HEK293 (cell line): Measurements from ENCODE around the gene IFIH1.

ENCODE experiments used
- CTCF ChIA-PET: fragments of 350-600 bp; formaldehyde crosslinking; extraction: SDS; loops from one replicate; lab custom pipeline; 2021; ENCODE audit warnings: antibody characterized with exemption; lab: Yijun Ruan, JAX
- POLR2A ChIA-PET: fragments of 300-600 bp; formaldehyde crosslinking; extraction: SDS; loops from one replicate; lab custom pipeline; 2020; ENCODE audit warnings: antibody characterized with exemption, inconsistent platforms; lab: Yijun Ruan, JAX
- H3K27ac ChIP-seq: fragments of 200-500 bp; sonication (Bioruptor generic); 2 replicates; pipeline ENCODE4 v1.5.1; 2014; ENCODE audit warnings: low read depth, low read length, control low read depth, inconsistent platforms; ENCODE audit errors: extremely low read depth
- H3K36me3 ChIP-seq, 2 experiments: fragments of 200-500 bp in 1 of 2; sonication (Bioruptor generic) in 1 of 2; 1 replicate in 1 of 2; 2 replicates in 1 of 2; pipeline ENCODE4 v1.5.1; 2014 to 2017; ENCODE audit warnings: inconsistent platforms in 2 of 2, low read length in 2 of 2; ENCODE audit not compliant: control insufficient read depth in 2 of 2, insufficient read depth in 1 of 2
- H3K4me1 ChIP-seq: fragments of 200-500 bp; sonication (Bioruptor generic); 2 replicates; pipeline ENCODE4 v1.5.1; 2014; ENCODE audit warnings: mild to moderate bottlenecking, low read length, inconsistent platforms; ENCODE audit not compliant: control insufficient read depth, insufficient read depth
- H3K4me3 ChIP-seq: 2 replicates; pipeline ENCODE4 v1.5.1; 2011; ENCODE audit warnings: low read depth, mild to moderate bottlenecking, control low read depth, low read length, moderate library complexity
- H3K9me3 ChIP-seq: fragments of 200-500 bp; sonication (Bioruptor generic); 2 replicates; pipeline ENCODE4 v1.5.1; 2014; ENCODE audit warnings: low read depth, low read length, inconsistent platforms; ENCODE audit not compliant: control insufficient read depth, insufficient read depth
- GLIS2 ChIP-seq: fragments of 450-650 bp; formaldehyde crosslinking; IDR thresholded peaks from 2 replicates; pipeline ENCODE4 v1.5.1; 2016; ENCODE audit warnings: missing biosample characterization, missing genetic modification characterization
- KLF7 ChIP-seq: fragments of 450-650 bp; formaldehyde crosslinking; IDR thresholded peaks from 2 replicates; pipeline ENCODE4 v1.5.1; 2016; ENCODE audit warnings: missing biosample characterization, missing genetic modification characterization, borderline replicate concordance
- PRDM1 ChIP-seq: fragments of 450-650 bp; formaldehyde crosslinking; IDR thresholded peaks from 2 replicates; pipeline ENCODE4; 2016; ENCODE audit warnings: missing biosample characterization, missing genetic modification characterization
- PRDM4 ChIP-seq: fragments of 450-650 bp; formaldehyde crosslinking; IDR thresholded peaks from 2 replicates; pipeline ENCODE4 v1.5.1; 2017; ENCODE audit warnings: missing biosample characterization, missing genetic modification characterization
- ZBTB21 ChIP-seq: fragments of 450-650 bp; formaldehyde crosslinking; IDR thresholded peaks from 2 replicates; pipeline ENCODE4 v1.5.1; 2017; ENCODE audit warnings: missing biosample characterization, missing genetic modification characterization
- ZBTB6 ChIP-seq: fragments of 450-650 bp; formaldehyde crosslinking; IDR thresholded peaks from 2 replicates; pipeline ENCODE4 v1.5.1; 2017; ENCODE audit warnings: missing biosample characterization, missing genetic modification characterization
- ZNF10 ChIP-seq: fragments of 450-650 bp; formaldehyde crosslinking; IDR thresholded peaks from 2 replicates; pipeline ENCODE4 v1.5.1; 2017; ENCODE audit warnings: missing biosample characterization, missing genetic modification characterization
- ZNF2 ChIP-seq: fragments of 450-650 bp; formaldehyde crosslinking; IDR thresholded peaks from 2 replicates; pipeline ENCODE4 v1.5.1; 2016; ENCODE audit warnings: missing biosample characterization, missing genetic modification characterization
- ZNF221 ChIP-seq: fragments of 450-650 bp; formaldehyde crosslinking; IDR thresholded peaks from 2 replicates; pipeline ENCODE4 v1.5.1; 2017; ENCODE audit warnings: missing biosample characterization, missing genetic modification characterization, borderline replicate concordance
- ZNF239 ChIP-seq: fragments of 450-650 bp; formaldehyde crosslinking; IDR thresholded peaks from 2 replicates; pipeline ENCODE4 v1.5.1; 2016; ENCODE audit warnings: missing biosample characterization, missing genetic modification characterization
- ZNF292 ChIP-seq: fragments of 450-650 bp; formaldehyde crosslinking; IDR thresholded peaks from 2 replicates; pipeline ENCODE4 v1.5.1; 2016; ENCODE audit warnings: low read depth, missing biosample characterization, missing genetic modification characterization, borderline replicate concordance
- ZNF341 ChIP-seq: fragments of 450-650 bp; formaldehyde crosslinking; IDR thresholded peaks from 2 replicates; pipeline ENCODE4; 2016; ENCODE audit warnings: low read depth, missing biosample characterization, missing genetic modification characterization
- ZNF37A ChIP-seq: fragments of 450-650 bp; IDR thresholded peaks from 2 replicates; pipeline ENCODE4 v1.5.1; 2018; ENCODE audit warnings: missing biosample characterization, missing genetic modification characterization
- ZNF404 ChIP-seq: fragments of 450-650 bp; formaldehyde crosslinking; IDR thresholded peaks from 2 replicates; pipeline ENCODE4 v1.5.1; 2017; ENCODE audit warnings: missing biosample characterization, missing genetic modification characterization
- ZNF560 ChIP-seq: fragments of 450-650 bp; formaldehyde crosslinking; IDR thresholded peaks from 2 replicates; pipeline ENCODE4 v1.5.1; 2017; ENCODE audit warnings: missing biosample characterization, missing genetic modification characterization, borderline replicate concordance
- ZNF561 ChIP-seq: fragments of 450-650 bp; IDR thresholded peaks from 2 replicates; pipeline ENCODE4 v1.5.1; 2018; ENCODE audit warnings: missing biosample characterization, missing genetic modification characterization, borderline replicate concordance
- ZNF571 ChIP-seq: fragments of 450-650 bp; formaldehyde crosslinking; IDR thresholded peaks from 2 replicates; pipeline ENCODE4 v1.5.0; 2017; ENCODE audit warnings: missing biosample characterization, missing genetic modification characterization
- ZNF654 ChIP-seq: fragments of 450-650 bp; formaldehyde crosslinking; IDR thresholded peaks from 2 replicates; pipeline ENCODE4 v1.5.1; 2016; ENCODE audit warnings: low read depth, missing biosample characterization, missing genetic modification characterization
- ZNF677 ChIP-seq: fragments of 450-650 bp; IDR thresholded peaks from 2 replicates; pipeline ENCODE4 v1.5.0; 2018; ENCODE audit warnings: missing biosample characterization, mild to moderate bottlenecking, missing genetic modification characterization, moderate library complexity
- ZNF792 ChIP-seq: fragments of 450-650 bp; formaldehyde crosslinking; IDR thresholded peaks from 2 replicates; pipeline ENCODE4 v1.5.1; 2016; ENCODE audit warnings: missing biosample characterization, missing genetic modification characterization
- ZNF843 ChIP-seq: fragments of 450-650 bp; formaldehyde crosslinking; IDR thresholded peaks from 2 replicates; pipeline ENCODE4 v1.5.1; 2016; ENCODE audit warnings: missing biosample characterization, missing genetic modification characterization
- ZSCAN23 ChIP-seq: fragments of 450-650 bp; formaldehyde crosslinking; IDR thresholded peaks from 2 replicates; pipeline ENCODE4 v1.5.1; 2016; ENCODE audit warnings: missing biosample characterization, missing genetic modification characterization
- ZSCAN5A ChIP-seq: fragments of 450-650 bp; formaldehyde crosslinking; IDR thresholded peaks from 2 replicates; pipeline ENCODE4 v1.5.1; 2016; ENCODE audit warnings: missing biosample characterization, missing genetic modification characterization
- TF ChIP-seq, protein P1 (sequence below): fragments of 450-650 bp; formaldehyde crosslinking; IDR thresholded peaks from 2 replicates; pipeline ENCODE4 v1.5.1; 2017; ENCODE audit warnings: missing biosample characterization, missing genetic modification characterization

The IFIH1 gene

DNA sequence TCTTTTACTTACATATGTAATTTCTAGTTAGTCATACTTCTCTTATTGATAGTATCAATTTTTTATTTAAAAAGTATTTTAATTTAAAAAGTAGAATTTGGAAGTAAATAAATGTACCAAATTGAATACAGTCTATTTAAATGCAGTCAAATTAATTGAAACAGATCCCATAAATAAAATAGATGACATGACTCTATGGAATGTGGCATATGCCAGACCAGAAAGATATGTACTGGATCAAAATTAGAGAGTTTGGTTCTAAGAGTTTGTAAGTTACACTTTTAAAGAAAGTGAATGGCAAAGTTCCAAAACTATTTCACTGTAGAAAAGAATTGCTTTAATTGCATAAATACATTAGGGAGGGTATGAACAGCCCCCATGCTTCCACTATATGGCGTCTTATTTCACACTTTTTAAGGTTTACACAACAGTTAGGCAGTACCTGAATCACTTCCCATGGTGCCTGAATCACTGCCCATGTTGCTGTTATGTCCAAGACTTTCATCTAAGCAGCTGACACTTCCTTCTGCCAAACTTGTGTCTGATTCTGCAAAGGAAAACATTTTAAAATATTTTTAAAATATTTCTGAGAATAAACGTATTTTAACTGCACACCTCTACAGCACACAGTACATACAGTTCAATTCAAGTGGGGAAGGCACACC, 25.2 kb downstream of the IFIH1 start (continued):
- TF ChIP-seq ZNF654 (tag by site-specific recombination) (no peak), ZNF10 (tag by site-specific recombination) (no peak), KLF7 (tag by site-specific recombination) (no peak), ZNF221 (tag by site-specific recombination) (no peak), ZNF677 (tag by site-specific recombination) (no peak), ZNF239 (tag by site-specific recombination) (no peak)

GRCh38 chr2:162291748-162292147, 26.7 kb downstream of the IFIH1 start:
- H3K9me3 ChIP-seq = no peaks in the 10 kb centered on the region
- no peak overlapping the region for H3K27ac ChIP-seq
- CTCF ChIA-PET = interaction anchor here (0.7 to 6.4 kb wide), 4 partner anchors 8 to 138 kb away, joined by 3 to 32 read pairs (median 4); no protein-coding TSS in a partner anchor
- TF ChIP-seq ZSCAN5A (tag by site-specific recombination) (no peak), ZBTB6 (tag by site-specific recombination) (no peak), ZNF561 (tag by site-specific recombination) (no peak), ZNF37A (no peak), ZNF292 (tag by site-specific recombination) (no peak), ZNF560 (tag by site-specific recombination) (no peak), ZNF404 (tag by site-specific recombination) (no peak), ZNF571 (tag by site-specific recombination) (no peak), PRDM4 (no peak), GLIS2 (tag by site-specific recombination) (no peak), ZSCAN23 (tag by site-specific recombination) (no peak), ZNF341 (tag by site-specific recombination) (no peak), ZBTB21 (tag by site-specific recombination) (no peak), ZNF792 (no peak), ZNF2 (no peak), ZNF843 (tag by site-specific recombination) (no peak), PRDM1 (tag by site-specific recombination) (no peak)
- TF ChIP-seq, protein P1, sequence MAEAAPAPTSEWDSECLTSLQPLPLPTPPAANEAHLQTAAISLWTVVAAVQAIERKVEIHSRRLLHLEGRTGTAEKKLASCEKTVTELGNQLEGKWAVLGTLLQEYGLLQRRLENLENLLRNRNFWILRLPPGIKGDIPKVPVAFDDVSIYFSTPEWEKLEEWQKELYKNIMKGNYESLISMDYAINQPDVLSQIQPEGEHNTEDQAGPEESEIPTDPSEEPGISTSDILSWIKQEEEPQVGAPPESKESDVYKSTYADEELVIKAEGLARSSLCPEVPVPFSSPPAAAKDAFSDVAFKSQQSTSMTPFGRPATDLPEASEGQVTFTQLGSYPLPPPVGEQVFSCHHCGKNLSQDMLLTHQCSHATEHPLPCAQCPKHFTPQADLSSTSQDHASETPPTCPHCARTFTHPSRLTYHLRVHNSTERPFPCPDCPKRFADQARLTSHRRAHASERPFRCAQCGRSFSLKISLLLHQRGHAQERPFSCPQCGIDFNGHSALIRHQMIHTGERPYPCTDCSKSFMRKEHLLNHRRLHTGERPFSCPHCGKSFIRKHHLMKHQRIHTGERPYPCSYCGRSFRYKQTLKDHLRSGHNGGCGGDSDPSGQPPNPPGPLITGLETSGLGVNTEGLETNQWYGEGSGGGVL (tag by site-specific recombination) = no peak
- TF ChIP-seq, all 188 proteins: peak for 0
- POLR2A ChIA-PET = no interaction called here
- H3K4me3 ChIP-seq = no peak overlapping the region
- H3K36me3 ChIP-seq = no peaks in the 10 kb centered on the region
- H3K4me1 ChIP-seq = no peaks in the 10 kb centered on the region
